ENCODE data around the gene CLIP4. TPM values are rescaled to one million over a fixed set of nuclear protein-coding genes. Genes with fewer than 3 reads are reported as not detected.

The CLIP4 gene
- total and polyA plus RNA-seq, 10 of the 15 experiments (the other 5 are each of a cell fraction or from before 2014, with no cell fraction given), result 5.5 to 34.9 (median 16.8) TPM

DNA sequence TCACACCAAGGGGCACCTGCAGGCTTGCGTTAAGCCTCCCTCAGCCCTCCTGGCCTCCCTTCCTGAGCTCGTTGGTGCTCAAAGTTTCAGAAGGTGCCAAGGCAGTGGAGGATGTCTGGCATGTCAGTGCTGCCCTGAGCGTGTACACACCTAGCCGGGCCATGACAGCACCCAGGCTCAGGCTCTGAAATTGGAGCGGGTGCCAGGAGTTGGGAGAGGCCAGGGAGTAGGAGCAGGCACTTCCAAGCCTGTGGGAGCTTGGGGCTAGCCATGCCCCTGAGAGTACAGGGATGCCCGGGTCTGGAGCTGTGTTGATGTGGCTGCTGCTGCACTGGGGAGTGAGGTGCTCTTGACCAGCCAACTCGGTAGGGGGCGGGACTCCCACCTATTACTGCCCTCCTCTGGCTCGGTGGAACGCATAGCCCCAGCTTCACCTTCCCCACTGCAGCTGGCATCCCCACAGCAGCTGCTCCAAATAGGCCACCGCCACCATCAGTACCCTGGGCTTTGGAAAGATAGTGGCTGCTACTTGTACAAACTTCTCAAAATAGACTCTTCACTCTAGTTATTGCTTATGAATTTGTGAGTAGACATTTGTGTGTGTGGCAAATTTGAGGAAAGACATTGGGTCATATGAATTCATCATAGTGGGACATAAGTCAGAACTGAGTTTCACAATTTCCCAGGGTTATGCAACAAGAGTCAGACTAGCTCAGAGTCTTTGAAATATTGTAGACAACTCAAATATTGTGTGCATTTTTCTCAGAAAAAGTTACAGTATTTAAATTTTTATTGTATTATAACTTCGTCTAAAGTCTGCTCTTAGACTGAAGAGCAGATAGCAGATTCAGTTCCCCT lies 34.1 kb upstream of the CLIP4 start (continued):
- TF ChIP-seq, protein P1, sequence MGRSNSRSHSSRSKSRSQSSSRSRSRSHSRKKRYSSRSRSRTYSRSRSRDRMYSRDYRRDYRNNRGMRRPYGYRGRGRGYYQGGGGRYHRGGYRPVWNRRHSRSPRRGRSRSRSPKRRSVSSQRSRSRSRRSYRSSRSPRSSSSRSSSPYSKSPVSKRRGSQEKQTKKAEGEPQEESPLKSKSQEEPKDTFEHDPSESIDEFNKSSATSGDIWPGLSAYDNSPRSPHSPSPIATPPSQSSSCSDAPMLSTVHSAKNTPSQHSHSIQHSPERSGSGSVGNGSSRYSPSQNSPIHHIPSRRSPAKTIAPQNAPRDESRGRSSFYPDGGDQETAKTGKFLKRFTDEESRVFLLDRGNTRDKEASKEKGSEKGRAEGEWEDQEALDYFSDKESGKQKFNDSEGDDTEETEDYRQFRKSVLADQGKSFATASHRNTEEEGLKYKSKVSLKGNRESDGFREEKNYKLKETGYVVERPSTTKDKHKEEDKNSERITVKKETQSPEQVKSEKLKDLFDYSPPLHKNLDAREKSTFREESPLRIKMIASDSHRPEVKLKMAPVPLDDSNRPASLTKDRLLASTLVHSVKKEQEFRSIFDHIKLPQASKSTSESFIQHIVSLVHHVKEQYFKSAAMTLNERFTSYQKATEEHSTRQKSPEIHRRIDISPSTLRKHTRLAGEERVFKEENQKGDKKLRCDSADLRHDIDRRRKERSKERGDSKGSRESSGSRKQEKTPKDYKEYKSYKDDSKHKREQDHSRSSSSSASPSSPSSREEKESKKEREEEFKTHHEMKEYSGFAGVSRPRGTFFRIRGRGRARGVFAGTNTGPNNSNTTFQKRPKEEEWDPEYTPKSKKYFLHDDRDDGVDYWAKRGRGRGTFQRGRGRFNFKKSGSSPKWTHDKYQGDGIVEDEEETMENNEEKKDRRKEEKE (IDR thresholded peaks at IDR 0.05), result no peak
- TF ChIP-seq CHD2 (IDR thresholded peaks at IDR 0.05; ENCODE audit: borderline replicate concordance, low read depth, low read length), result no peak
- TF ChIP-seq FOS (IDR thresholded peaks at IDR 0.05; ENCODE audit: borderline replicate concordance, extremely low read depth, insufficient read length), result no peak
- TF ChIP-seq SP1 (IDR thresholded peaks at IDR 0.05; ENCODE audit: low read depth, low read length), result no peak
- no peak for TF ChIP-seq NFIC (IDR thresholded peaks at IDR 0.05; ENCODE audit: low read depth, low read length)
- TF ChIP-seq ZNF384 (IDR thresholded peaks at IDR 0.05; ENCODE audit: borderline replicate concordance, low read depth, low read length), result no peak
- TF ChIP-seq PBX3 (IDR thresholded peaks at IDR 0.05; ENCODE audit: insufficient replicate concordance, low read depth, low read length), result no peak
- no peak for TF ChIP-seq ZBTB40 (IDR thresholded peaks at IDR 0.05; ENCODE audit: borderline replicate concordance)
- no peak for TF ChIP-seq SUZ12 (IDR thresholded peaks at IDR 0.05; ENCODE audit: unreplicated experiment)

Measured in GM12878 (cell line).